Cardiac septum (tissue), 1 donor: ENCODE data around the gene APBB2. TPM values are rescaled to one million over a fixed set of nuclear protein-coding genes. Genes with fewer than 3 reads are reported as not detected.

ENCODE experiments used
- DNase-seq: peaks from one replicate; pipeline ENCODE4 v3.0.0-alpha.2; 2020; ENCODE audit warnings: low spot score
- intact Hi-C: fragments of 100-400 bp; cut with DNase I; formaldehyde crosslinking; loops from one replicate; pipeline ENCODE4 v1.14.0; 2022
- total RNA-seq: library from RNA; stranded (reverse); fragmentation: NEBNext Ultra II Directional; extraction: Animal tissue kit (Norgen Biotek cat#: 25700); gene quantifications from one replicate; pipeline ENCODE4 v1.2.1, GENCODE V29; 2021
- donor health status: DM: no; HTN: no; CAD: no.

APBB2 gene
- total RNA-seq, 1 donor from 2014 or later: 35.2 TPM

DNA sequence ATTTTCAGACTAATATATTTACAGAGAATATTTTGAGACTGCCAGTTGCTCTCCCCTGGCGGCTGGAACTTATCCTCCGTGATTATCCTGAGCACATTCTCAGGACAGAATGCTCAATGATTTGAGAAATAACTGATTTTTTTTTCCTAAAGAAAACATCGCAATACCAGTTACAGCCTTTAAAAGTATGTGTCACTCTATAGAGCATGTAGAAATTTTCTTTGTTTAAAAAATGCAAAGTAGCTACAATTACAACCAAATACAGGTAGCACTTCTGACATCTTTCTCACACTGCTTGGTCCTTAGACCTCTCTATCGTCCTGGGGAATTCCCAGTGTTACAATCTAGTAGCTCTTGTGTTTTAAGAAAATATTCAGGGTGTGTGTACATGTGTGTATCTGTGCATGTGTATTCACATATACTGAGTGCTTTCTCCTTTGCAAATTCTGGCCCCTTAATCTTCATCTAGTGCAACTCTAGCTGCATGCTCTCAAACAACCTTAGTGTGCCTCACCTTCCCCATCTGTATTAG is 13.8 kb downstream of the APBB2 start:
- intact Hi-C loops: no loop called here
- DNase-seq: no peak

DNA sequence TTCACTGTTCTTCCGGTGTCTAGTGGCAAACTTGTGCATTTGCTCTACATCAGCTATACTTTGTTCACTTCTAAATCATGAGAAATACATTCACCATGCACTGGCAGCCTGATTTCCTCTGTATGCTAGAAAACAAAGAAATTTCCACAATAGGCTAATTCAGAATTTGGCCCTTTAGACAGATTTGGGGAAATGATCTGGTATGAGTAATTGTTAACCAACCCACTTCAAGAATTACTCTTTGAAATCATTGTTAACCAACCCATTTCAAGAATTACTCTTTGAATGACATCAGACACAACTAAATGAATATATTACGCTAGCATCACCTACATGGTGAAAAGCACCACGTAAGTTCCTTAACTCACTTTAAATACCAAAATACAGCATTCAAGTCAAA is 14.6 kb downstream of the APBB2 start:
- intact Hi-C loops: no loop called here
- DNase-seq: no peak

DNA sequence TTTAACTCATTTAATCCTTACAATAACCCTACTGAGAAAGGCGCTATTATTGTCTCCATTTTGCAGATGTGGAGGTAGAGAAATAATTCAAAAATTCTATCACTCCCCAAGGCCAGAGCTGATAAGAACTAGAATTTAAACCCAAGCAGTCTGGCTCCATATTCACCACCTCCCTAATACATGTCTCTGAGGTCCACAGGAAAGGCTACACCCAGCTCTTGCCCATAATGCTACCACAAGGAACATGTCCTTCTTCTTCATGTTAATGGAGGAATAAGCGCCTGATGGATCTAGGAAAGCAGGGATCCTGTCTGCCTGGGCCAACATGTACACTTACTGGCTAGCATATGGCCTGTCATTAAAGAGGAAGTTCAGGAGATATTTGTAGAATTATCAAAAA is 16.3 kb downstream of the APBB2 start:
- intact Hi-C loops: no loop called here
- DNase-seq: no peak

DNA sequence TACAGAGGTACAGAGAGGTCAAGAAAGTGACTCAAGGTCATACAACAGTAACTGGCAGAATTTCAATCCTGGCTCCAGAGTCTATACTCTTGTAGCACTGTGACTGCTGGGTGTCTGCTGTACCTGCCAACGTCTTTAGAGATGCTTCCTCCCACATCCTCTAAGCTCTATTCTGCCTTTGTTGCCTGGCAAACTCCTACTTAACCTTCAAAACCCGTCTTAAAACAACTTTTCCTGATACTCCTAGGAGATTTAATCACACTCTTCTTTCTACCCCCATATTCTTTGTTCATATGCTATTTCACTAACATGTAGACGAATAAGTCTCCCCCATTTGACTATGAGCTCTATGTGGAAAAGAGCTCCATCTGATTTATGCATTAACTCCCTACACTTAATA is 16.8 kb downstream of the APBB2 start:
- DNase-seq: no peak
- intact Hi-C loops: no loop called here

DNA sequence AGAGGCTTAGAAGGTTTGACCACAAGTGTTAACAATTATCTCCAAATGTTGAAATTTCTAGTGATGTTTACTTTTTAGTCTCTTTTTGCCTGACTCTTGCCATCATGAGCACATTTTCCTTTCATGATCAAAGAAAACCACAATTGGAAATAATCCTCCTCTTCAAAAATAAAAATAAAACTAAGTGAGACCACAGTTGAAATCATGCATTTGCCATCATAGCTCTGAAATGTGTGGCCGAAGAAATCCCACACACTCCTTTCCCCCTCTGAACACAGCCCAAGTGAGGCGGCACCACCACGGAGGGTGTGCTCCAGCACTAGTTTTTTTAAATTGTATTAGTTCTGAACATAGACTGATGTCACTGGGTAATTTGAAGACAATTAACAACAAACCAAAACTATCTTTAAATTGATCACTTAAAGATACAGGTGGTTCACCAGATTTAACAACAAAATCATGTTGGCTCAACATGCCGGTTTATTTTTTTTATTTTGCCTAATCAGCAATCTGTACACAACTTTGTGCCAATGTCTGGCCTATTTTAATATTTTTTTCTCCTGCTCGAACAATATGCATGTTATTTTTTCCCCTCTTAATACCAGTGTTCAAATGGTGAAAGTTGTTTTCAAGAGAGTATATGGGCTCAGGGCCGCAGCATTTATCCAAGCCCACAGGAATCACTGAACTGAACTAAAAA is 17.6 kb downstream of the APBB2 start:
- intact Hi-C loops: no loop called here
- DNase-seq: no peak

DNA sequence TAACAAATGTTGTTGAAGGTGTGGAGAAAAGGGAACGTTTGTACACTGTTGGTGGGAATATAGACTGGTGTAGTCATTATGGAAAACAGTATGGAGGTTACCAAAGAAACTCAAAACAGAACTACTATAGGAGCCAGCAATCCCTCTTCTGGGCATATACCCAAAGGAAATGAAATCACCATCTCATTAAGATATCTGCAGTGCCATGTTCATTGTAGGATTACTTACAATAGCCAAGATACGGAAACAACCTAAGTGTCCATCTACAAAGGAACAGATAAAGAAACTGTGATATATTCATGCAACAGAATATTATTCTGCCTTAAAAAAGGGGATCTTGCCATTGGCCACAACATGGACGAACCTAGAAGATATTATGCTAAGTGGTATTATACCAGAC is 22.2 kb downstream of the APBB2 start:
- intact Hi-C loops: no loop called here
- no peak for DNase-seq

DNA sequence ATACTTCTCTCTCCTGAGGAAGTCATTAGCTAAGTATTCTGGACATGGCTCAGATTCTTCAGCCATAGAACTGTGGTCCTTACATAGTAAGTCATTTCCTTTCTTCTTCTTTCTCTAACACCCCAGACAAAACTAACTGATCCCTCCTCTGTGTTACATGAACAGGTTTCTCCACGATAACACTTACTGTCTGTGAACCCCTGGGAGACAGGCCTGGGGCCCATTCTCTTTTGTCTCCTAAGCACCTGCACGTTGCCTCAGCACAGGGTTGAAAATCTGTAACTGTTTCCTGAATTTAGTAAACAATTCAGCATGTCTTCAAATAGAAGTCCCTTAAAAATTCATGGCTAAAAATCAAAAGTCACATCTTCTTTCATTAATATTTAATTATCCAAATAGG is 24.7 kb downstream of the APBB2 start:
- intact Hi-C loops: no loop called here
- no peak for DNase-seq

DNA sequence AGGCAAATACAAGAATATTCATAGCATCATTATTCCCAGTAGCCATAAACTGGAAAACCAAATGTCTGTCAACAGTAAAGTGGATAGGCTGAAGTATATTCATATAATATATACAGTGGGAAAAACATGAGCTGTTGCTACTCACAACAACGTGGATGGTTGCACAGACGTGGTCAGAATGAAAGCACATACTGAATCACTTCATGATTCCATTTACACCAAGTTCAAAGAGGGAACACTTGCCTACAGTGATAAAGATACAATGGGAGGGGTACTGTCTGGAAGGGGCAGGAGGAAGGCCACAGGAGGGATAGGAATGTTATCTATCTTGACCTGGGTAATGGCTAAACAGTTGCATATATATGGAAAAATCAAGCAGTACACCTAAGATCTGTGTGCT is 25.3 kb downstream of the APBB2 start:
- intact Hi-C loops: no loop called here
- no peak for DNase-seq

DNA sequence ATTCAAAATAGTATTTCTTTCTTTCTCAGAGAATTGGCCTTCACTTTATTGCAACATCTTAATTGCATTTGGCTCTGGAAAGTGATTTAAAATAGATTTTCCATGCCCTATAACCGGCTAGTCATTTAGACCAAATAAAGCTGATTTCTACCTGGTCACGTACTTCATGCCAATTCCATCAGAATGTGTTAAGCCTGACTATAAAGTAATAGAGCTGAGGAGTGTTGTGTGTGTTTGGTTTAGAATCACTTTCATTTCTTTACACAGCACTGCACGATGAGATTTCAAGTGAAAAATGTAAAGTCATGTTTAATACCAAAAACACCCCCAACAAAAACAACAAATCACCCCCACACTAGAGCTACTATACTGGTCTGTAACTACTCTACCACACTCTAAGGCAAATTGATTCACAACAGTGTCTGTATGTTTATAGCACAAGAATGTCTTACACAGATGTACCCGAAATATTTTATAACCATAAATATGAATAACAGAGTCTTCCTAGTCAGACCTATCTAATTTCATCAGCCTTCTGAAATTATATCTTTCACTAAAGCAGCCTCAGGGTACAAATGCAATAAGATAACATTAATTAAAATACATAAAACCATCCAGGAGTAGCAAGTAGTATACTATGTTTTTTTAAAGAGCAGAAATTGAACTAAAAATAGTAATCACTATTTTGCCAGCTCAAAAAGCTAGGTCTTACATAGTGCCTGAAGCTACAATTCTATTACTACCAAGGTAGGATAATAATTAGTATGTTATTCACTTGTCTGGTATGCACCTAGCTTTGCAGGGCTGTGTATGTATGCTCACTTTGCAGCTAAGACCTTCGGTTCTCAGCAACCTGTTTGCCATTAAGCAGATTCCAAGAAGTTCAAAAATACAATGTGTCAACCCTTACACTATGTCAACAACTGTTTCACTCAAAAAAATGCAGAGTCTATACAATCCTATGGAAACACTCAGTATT is 28.4 kb downstream of the APBB2 start:
- intact Hi-C loops: no loop called here

DNA sequence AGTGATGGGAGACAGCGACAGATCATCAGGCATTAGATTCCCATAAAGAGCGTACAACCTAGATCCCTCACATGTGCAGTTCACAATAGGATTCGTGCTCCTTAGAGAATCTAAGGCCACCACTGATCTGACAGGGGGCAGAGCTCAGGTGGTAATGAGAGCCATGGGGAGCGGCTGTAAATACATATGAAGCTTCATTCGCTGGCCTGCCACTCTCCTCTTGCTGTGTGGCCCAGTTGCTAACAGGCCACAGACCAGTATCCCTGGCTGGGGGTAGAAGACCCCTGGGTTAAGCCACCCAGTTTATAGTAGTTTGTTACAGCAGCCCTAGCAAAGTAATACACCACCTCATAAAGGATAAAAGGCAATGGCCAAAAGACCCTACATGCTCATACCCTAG is 30.3 kb downstream of the APBB2 start:
- intact Hi-C loops: no loop called here
- no peak for DNase-seq

More for the DNA sequence above, 28.4 kb downstream of the APBB2 start:
- DNase-seq: no peak

DNA sequence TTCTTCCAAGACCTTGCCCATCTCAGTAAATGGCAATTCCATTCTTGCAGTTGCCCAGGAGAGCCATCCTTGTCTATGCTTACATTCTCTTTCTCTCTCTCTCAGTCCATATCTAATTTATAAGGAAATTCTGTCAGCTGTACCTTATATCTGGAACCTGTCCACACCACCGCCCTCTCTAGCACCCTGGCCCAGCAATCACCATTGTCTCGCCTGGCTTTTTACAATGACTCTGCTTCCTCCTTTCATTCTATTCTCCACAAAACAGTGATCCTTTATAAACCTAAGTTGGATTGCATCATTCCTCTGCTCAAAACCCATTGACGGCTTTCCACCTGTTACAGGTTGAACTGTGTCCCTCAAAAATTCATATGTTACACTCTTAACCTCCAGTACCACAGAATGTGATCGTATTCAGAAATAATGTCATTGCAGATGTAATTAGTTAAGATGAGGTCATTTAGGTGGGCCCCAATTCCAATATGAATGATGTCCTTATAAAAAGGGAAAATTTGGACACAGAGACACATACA is 31.3 kb downstream of the APBB2 start:
- intact Hi-C loops: no loop called here
- no peak for DNase-seq

DNA sequence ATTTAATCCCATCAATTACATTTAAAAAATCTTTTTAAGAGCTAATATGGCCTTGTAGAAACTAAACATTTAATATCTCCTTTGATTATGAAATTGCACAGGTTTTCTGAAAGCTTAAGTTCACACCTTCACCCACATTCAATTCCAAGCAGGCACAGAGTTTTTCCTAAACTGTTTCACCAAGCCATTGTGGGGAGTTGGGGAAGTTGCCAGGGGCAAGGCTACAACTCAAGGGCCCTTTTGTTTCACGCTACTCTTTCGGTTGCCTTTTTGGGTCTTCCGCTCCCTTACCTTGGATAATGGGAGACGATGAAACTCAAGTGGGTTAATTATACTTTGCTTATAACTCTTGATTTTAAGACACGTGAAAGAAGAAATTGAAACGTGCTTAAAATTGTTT is 33.3 kb downstream of the APBB2 start:
- no peak for DNase-seq
- intact Hi-C loops: no loop called here

DNA sequence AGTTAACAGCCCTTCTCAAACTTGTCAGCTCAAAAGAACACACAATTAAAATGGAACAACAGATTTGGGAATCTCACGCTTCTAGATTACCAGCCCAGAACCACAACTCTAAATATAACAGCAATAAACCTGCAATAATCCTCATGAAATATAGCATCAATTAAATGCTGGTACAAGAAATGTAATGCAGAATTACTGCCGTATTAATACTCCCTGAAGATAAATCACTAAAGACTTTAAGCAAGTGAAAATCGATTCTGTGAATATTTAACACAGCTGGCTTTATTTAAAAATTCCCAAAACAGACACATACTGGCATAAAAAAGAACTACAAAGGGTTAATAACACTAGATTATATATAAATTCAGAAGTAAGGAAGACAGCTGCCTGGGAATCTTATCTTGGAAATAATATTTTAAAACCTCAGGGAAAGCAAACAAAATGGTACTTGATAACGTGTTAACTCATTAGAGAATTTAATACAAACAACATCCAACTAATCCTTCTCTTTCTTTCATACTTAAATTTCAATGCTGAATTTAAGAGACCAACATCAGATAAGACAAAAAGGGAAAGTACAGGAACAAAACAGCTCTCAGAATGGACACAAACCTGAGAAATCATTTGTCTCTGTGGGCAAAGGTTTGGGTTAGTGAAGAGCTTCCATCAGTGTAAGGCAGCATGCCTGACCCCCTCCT is 34.7 kb downstream of the APBB2 start:
- no peak for DNase-seq
- intact Hi-C loops: no loop called here

DNA sequence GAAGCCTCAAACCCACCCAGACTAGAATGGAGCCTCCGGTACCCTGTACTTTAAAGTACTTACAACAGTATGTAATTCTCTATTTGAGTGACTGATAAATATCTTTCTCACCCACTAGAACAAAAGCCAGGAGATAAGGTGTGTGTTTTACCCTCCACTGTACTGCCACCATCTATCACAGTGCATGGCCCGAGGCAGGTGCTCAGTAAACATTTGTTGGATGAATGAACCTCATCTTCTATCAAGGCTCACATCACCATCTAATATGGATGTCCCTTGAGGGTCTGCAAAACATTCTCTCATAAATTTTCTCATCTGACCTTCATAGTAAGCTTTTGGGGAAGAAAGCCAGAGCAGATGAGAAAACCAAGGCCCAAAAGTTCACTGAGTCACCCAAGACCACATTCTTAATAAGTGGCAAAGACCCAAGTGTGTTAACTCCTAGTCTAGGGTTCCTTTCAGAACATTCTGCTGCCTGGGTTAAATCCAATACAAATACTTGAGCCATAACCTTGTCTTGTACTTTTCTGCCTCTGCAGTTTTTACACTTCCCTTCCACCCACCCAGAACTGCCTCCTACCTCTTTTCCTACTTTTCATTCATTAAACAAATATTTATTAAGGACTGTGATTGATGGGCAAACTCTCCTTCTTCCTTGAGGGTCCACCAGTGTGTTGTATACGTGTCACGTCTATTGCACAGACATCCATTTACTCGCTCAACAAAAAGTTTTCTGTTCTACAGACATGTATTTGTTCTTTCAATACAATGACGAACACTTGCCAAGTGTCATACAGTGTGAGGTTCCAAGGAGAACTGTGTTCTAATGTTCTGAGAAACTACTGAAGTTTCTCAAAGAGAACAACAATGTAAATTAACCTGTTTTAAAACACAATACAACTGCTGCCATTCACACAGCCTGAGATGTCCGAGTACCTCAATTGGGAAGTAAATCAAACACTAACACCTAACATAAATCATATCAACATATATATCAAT is 35.7 kb downstream of the APBB2 start:
- intact Hi-C loops: no loop called here
- DNase-seq: no peak

DNA sequence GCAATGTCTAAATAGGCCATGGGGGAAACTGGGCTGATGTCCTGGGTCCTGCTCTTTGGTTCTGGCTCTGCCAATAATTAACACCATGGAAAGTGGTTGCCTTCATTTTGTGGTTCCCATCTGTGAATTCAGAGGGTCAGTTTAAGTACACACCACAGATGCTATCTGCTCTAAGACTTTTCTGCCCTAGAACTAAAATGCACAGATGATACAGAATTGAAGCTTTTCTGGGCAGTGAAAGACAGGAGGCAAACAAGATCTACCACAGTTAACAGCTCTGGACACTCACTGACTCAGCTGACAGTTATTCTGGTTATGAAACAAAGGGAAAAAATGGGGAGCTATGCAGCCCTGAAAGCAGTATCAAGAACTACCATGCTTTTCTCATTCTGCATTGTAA is 37.3 kb downstream of the APBB2 start:
- no peak for DNase-seq
- intact Hi-C loops: no loop called here

DNA sequence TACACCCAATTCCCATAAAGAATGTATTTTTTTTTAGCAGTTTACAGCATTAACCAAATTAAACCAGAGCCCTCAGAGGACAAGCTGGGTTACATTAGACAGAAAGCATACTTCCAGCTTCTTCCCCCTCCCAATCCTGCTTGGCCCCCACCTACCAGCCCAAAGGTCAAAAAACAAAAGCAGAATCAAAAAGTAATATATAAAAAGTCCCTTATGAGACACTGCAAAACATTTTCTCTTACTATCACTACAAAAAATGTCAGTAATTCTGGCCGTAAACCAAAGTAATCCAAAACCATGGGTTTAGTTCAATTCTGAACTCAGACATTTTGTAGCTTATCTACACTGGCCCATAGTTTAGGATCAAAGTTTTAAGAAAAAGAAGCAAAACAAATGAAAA is 38.0 kb downstream of the APBB2 start:
- DNase-seq: no peak
- intact Hi-C loops: no loop called here

DNA sequence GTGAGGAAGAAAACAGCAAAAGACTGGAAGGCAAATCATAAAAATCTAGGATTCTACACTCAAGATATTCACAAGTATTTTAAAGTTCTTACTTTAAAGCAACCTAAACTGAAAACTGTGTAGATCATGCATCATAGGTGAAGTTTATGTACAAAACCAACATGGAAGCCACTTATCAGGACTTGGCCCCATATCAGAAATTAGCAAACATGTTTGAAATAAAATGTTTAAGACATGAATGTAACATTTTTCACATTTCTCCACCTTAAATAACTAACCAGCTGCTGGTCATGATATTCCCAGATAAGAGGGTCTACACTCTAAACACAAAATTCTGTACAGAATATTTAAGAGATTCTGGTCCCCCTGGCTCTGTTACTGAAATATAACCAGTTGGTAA is 38.5 kb downstream of the APBB2 start:
- intact Hi-C loops: no loop called here
- DNase-seq: no peak

DNA sequence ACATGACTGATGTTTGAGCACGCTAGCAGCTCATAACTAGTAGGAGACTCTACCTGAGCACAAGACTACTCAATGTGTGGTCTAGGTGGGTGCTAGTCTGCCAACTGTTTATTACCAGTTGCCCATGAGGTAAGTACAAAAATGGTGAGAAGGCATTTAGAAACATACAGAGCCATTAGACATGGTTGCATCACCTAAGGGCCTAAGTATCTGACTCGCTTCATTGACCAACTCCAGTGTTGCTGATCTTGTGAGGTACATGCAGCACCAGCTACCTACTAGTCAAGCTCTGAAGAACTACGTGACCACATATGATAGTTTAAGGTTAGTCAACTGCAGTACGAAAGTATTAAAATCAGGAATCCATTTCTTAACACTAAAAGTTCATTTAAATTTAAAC is 39.9 kb downstream of the APBB2 start:
- intact Hi-C loops: no loop called here
- no peak for DNase-seq

DNA sequence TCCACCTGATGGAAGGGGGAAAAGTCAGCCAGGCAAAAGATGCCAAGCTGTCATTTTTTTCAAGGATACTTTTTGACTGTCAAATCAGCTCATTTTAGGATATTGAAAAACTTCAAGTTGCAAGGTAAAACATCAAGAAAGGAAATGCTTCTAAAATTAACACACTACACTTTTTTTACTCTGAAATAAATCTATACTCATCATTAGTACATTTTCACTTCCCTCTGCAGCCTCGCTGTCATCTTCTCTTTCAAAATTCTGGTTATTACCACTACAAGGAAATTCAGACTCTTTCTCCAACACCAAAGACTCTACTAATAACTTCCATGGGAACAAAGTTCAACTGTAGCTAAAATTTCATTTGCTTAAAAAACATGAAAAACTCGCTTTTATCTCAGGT is 41.6 kb downstream of the APBB2 start:
- DNase-seq: no peak

More for the DNA sequence above, 41.6 kb downstream of the APBB2 start:
- intact Hi-C loops: no loop called here
